Natural killer cell treated with Interleukin-12 subunit alpha and Interleukin-12 subunit beta and Interleukin-15 and Interleukin-18, amount 100 ng/mL, for 72 hours (primary cell): ENCODE measurements around the gene OTOP2. TPM values are rescaled to one million over a fixed set of nuclear protein-coding genes. Genes with fewer than 3 reads are reported as not detected.

Experiments used
- ATAC-seq, 2 donors: fragments of 150-1000 bp; cut with Tn5 transposase in 1 of 2; sonication (Bioruptor Pico), chemical (Tn5 transposase) in 1 of 2; 2 replicates each; pipeline ENCODE4 v1.10.0; 2021
- DNase-seq: peaks from one replicate; pipeline ENCODE4 v3.0.0; 2022; ENCODE audit warnings: low spot score
- H3K27ac Mint-ChIP-seq, 2 donors: 1 replicate in 1 of 2; 2 replicates in 1 of 2; pipeline ENCODE4 v1.8.0; 2022; ENCODE audit warnings: mixed read lengths in 2 of 2, mild to moderate bottlenecking in 1 of 2, moderate library complexity in 1 of 2
- H3K27me3 Mint-ChIP-seq, 2 donors: 1 replicate in 1 of 2; 2 replicates in 1 of 2; pipeline ENCODE4 v1.8.0; 2022; ENCODE audit warnings: mixed read lengths in 2 of 2
- H3K36me3 Mint-ChIP-seq: one replicate; pipeline ENCODE4 v1.8.0; 2022; ENCODE audit warnings: mixed read lengths
- H3K4me1 Mint-ChIP-seq, 2 donors: 1 replicate in 1 of 2; 2 replicates in 1 of 2; pipeline ENCODE4 v1.8.0; 2022; ENCODE audit warnings: low read depth in 2 of 2, mixed read lengths in 2 of 2, mild to moderate bottlenecking in 1 of 2
- H3K4me3 Mint-ChIP-seq: one replicate; pipeline ENCODE4 v1.8.0; 2022; ENCODE audit warnings: mixed read lengths
- H3K9me3 Mint-ChIP-seq: 2 replicates; pipeline ENCODE4 v1.8.0; 2022; ENCODE audit warnings: mixed read lengths
- total RNA-seq, 2 donors: library from RNA; stranded (reverse); gene quantifications; one replicate each; pipeline ENCODE4 v1.2.3, GENCODE V29; 2022

Gene OTOP2
- total RNA-seq, 2 donors from 2014 or later: not detected

GRCh38 chr17:74945543-74945942 is 21.5 kb downstream of the OTOP2 start:
- Mint-ChIP-seq H3K4me1 (no peaks in the 10 kb centered on the region), H3K27ac (no peak overlapping the region), H3K9me3 (no peaks in the 10 kb centered on the region), H3K36me3 (no peaks in the 10 kb centered on the region), H3K4me3 (no peak overlapping the region), H3K27me3 (peaks cover 8 to 23% of the 10 kb centered on the region in 2 donors)
- DNase-seq: no peak
- ATAC-seq: peak in 1 of 2 donors; percentile 28

DNA sequence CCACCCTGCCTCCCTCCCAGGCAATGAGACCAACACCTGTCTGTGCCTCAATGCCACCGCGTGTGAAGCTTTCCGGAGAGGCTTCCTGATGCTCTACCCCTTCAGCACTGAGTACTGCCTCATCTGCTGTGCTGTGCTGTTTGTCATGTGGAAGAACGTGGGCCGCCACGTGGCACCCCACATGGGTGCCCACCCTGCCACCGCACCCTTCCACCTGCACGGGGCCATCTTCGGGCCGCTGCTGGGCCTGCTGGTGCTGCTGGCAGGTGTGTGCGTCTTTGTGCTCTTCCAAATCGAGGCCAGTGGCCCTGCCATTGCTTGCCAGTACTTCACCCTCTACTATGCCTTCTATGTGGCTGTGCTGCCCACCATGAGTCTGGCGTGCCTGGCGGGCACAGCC is 22.6 kb downstream of the OTOP2 start:
- no peak overlapping the region for H3K4me3 Mint-ChIP-seq
- DNase-seq: no peak
- no peaks in the 10 kb centered on the region for H3K9me3 Mint-ChIP-seq
- no peaks in the 10 kb centered on the region for H3K36me3 Mint-ChIP-seq
- no peaks in the 10 kb centered on the region for H3K4me1 Mint-ChIP-seq
- H3K27me3 Mint-ChIP-seq: peaks cover 8 to 20% of the 10 kb centered on the region in 2 donors
- no peak overlapping the region for H3K27ac Mint-ChIP-seq
- ATAC-seq: no peak

DNA sequence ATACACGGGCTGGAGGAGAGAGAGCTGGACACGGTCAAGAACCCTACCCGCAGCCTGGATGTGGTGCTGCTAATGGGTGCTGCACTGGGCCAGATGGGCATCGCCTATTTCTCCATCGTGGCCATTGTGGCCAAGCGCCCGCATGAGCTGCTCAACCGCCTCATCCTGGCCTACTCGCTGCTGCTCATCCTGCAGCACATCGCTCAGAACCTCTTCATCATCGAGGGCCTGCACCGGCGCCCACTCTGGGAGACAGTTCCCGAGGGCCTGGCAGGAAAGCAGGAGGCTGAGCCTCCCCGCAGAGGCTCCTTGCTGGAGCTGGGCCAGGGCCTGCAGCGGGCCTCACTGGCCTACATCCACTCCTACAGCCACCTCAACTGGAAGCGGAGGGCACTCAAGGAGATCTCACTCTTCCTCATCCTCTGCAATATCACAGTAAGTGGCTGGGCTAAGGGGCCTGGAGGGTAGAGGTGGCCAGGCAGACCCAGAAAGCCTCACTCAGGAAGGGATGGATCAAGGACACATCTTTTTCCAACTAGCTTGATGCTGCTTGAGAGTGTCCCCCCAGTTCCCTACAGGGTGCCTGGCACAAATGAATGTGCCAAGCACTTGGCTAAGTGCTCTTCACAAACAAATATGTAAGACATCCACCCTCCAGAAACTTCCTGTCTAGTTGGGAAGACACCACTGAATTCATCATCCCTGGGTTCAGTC is 23.1 kb downstream of the OTOP2 start:
- H3K9me3 Mint-ChIP-seq: no peaks in the 10 kb centered on the region
- H3K27me3 Mint-ChIP-seq: peaks cover 8 to 17% of the 10 kb centered on the region in 2 donors
- no peaks in the 10 kb centered on the region for H3K36me3 Mint-ChIP-seq
- no peak overlapping the region for H3K27ac Mint-ChIP-seq
- DNase-seq: no peak
- H3K4me3 Mint-ChIP-seq: no peak overlapping the region
- no peaks in the 10 kb centered on the region for H3K4me1 Mint-ChIP-seq
- ATAC-seq: no peak

GRCh38 chr17:74949455-74950115 is 25.5 kb downstream of the OTOP2 start:
- peaks cover 0 to under 1% of the 10 kb centered on the region in 2 donors for H3K4me1 Mint-ChIP-seq
- no peak overlapping the region for H3K4me3 Mint-ChIP-seq
- no peaks in the 10 kb centered on the region for H3K36me3 Mint-ChIP-seq
- DNase-seq (no peak), ATAC-seq (peak in 1 of 2 donors; percentile 20)
- H3K9me3 Mint-ChIP-seq: no peaks in the 10 kb centered on the region
- peaks cover 8 to 10% of the 10 kb centered on the region in 2 donors for H3K27me3 Mint-ChIP-seq
- H3K27ac Mint-ChIP-seq: no peak overlapping the region

DNA sequence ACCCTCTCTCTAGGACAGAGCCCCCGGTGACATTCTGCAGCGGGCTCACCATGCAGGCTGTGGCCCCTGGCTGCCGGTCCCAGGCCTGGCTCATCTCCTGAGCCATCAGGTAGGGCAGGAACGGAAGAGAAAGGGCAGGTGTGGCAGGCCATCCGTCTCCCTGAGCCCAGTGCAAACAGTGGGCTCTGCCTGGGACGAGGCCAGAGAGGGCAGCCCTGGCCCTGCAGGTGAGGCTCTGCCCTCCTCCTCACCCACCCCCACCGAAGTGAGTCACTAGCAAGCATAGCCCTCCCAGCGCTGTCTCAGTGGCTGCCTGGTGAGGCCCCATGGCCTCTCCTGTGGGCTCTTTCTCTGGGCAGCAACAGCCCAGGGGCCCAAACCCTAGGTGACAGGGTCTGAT is 26.1 kb downstream of the OTOP2 start:
- Mint-ChIP-seq H3K9me3 (no peaks in the 10 kb centered on the region), H3K4me1 (peaks cover 0 to 2% of the 10 kb centered on the region in 2 donors), H3K27me3 (peaks cover 3 to 8% of the 10 kb centered on the region in 2 donors), H3K4me3 (no peak overlapping the region), H3K36me3 (no peaks in the 10 kb centered on the region), H3K27ac (no peak overlapping the region)
- DNase-seq (no peak), ATAC-seq (no peak)

GRCh38 chr17:74951065-74951464 is 27.0 kb downstream of the OTOP2 start:
- DNase-seq: no peak
- Mint-ChIP-seq H3K36me3 (no peaks in the 10 kb centered on the region), H3K4me3 (no peak overlapping the region), H3K27ac (no peak overlapping the region), H3K4me1 (peaks cover 0 to 2% of the 10 kb centered on the region in 2 donors), H3K9me3 (no peaks in the 10 kb centered on the region), H3K27me3 (peaks cover 0 to 10% of the 10 kb centered on the region in 2 donors)
- no peak for ATAC-seq

DNA sequence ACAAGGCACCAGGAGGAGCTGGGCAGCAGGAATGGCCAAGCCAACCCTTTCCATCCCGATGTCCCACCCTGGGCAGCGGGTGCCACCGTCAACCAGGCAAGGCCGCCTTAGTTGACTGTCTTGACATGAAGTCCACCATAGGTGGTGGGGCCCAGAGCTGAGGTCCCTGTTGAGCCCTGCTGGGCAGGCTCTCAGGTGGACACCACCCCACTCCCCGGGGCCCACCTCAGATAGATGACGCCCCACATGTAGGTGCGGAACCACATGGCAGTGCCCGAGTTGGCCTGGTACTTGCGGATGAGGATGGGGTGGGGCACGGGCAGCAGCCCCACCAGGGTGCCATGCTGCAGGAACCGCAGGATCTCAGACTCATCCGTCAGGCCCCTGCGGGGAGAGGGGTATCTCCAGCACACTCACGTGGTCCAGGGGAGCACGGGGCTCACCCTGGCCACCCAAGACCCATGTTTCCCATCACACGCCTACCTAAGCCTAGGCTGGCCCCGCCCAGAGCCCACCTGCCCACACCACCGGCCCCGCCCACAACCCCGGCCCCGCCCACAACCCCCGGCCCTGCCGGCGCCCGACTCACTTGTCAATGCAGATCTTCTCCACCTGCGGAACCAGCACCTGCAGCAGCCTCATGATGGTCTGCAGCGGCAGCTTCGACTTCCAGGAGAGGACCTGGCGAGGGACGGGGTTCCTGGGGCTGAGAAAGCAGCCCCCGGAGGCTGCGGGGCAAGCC is 27.8 kb downstream of the OTOP2 start:
- Mint-ChIP-seq H3K36me3 (no peaks in the 10 kb centered on the region), H3K9me3 (no peaks in the 10 kb centered on the region), H3K4me1 (peaks cover 0 to 2% of the 10 kb centered on the region in 2 donors), H3K27ac (no peak overlapping the region), H3K27me3 (peaks cover 0 to 10% of the 10 kb centered on the region in 2 donors), H3K4me3 (no peak overlapping the region)
- ATAC-seq (no peak), DNase-seq (no peak)

DNA sequence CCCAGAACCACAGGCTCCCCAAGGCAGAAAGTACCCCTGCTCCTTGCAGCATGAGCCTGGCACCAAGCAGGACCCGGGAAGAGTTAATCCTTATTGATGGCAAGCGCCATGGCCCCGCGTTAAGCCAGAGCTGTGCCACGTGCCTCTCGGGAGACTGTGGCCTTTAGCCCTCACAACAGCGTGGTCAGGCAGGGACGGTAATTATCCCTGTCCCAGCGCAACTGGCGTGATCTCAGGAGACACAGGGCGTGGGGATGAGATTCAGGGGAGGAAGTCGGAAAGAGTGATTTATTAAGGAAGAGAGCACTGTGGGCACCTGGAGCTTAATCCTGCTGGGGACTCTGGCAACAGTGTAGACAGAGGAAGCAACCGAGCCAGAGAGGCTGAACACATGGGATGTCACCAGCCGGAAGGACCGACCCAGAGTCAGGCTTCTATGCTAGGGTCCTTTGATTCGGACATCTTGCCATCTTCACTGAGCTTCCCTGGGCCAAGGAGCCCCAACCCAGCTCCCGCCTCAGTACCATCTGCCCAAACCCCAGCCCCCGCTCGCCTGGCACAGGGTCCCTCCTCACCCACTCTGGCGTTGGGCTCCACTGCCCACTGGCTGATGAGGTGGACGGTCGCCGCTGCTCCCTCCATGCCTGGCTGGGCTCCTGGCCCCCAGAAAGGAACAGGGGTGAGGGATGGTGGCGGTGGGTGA is 28.5 kb downstream of the OTOP2 start:
- no peaks in the 10 kb centered on the region for H3K36me3 Mint-ChIP-seq
- DNase-seq (no peak), ATAC-seq (no peak)
- peaks cover 0 to 9% of the 10 kb centered on the region in 2 donors for H3K27me3 Mint-ChIP-seq
- peaks cover 0 to 2% of the 10 kb centered on the region in 2 donors for H3K4me1 Mint-ChIP-seq
- H3K27ac Mint-ChIP-seq: no peak overlapping the region
- no peaks in the 10 kb centered on the region for H3K9me3 Mint-ChIP-seq
- no peak overlapping the region for H3K4me3 Mint-ChIP-seq

DNA sequence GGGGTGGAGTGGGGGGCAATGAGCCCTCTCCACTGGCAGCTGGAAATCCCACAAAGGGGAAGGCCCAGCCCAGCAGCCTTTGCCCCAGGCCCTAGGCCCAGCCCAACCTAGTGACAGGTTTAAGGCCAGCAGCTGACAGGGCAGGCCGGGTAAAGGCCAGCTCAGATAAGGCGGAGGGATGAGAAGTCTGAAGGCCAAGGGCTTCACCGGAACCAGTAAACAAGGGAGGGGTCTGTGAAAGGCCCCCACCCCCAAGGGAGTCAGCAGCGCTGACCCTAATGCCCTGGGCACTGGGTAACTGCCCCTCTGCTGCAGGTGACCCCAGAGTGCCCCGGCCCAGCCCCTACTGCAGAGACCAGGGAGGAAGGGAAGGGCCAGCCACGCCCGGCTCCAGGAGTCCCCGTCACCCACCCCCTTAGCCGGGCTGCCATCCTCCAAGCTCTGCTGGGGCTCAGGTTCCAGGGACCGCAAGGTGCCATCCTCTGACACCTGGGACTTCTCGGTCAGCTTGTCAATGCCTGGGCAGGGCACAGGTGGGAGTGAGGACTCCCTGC is 29.1 kb downstream of the OTOP2 start:
- Mint-ChIP-seq H3K4me3 (no peak overlapping the region), H3K27ac (no peak overlapping the region)
- no peak for ATAC-seq

GRCh38 chr17:74954115-74954514 is 30.0 kb downstream of the OTOP2 start:
- H3K27me3 Mint-ChIP-seq: peaks cover 0 to 5% of the 10 kb centered on the region in 2 donors
- H3K4me1 Mint-ChIP-seq: peaks cover 0 to 6% of the 10 kb centered on the region in 2 donors
- ATAC-seq: no peak
- no peak overlapping the region for H3K27ac Mint-ChIP-seq
- no peaks in the 10 kb centered on the region for H3K9me3 Mint-ChIP-seq
- DNase-seq: no peak
- H3K4me3 Mint-ChIP-seq: no peak overlapping the region
- H3K36me3 Mint-ChIP-seq: no peaks in the 10 kb centered on the region

More for the DNA sequence above, 29.1 kb downstream of the OTOP2 start:
- no peaks in the 10 kb centered on the region for H3K9me3 Mint-ChIP-seq
- H3K36me3 Mint-ChIP-seq: no peaks in the 10 kb centered on the region
- H3K27me3 Mint-ChIP-seq: peaks cover 0 to 5% of the 10 kb centered on the region in 2 donors
- DNase-seq: no peak
- peaks cover 0 to 6% of the 10 kb centered on the region in 2 donors for H3K4me1 Mint-ChIP-seq

DNA sequence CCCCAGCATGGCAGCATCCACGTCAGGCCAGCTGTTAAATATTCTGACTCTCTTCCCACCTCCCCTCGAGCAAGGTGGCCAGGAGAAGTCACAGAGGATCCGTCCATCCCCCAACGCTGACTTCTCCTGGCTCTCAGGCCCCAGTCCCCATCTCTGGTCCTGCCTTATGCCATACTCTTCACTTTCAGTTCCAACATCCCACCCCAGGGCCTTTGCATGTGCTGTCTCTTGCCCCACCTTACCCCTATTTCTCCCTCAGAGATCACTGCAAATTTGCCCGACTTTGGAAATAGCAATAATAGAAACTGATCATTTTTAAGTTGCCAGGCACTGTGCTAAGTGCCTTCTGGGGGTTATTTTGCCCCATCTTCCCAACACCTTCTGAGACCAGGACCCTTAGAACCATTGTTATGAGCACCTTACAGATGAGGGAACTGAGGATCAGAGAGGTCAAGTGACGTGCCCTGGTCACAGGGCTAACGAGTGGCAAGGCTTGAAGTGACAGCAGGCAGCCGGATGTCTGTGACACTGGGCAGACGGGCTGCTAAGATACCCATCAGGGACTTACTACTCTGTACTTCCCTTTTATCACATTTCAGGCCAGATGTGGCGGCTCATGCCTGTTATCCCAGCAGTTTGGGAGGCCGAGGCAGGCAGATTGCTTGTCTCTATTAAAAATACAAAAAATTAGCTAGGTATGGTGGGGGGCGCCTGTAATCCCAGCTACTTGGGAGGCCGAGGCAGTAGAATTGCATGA is 30.8 kb downstream of the OTOP2 start:
- Mint-ChIP-seq H3K9me3 (no peaks in the 10 kb centered on the region), H3K4me1 (peaks cover 0 to 6% of the 10 kb centered on the region in 2 donors), H3K27ac (no peak overlapping the region), H3K27me3 (peaks cover 0 to 9% of the 10 kb centered on the region in 2 donors), H3K36me3 (no peaks in the 10 kb centered on the region), H3K4me3 (no peak overlapping the region)
- ATAC-seq (no peak), DNase-seq (peak; percentile 22)

- Mint-ChIP-seq H3K36me3 (no peaks in the 10 kb centered on the region), H3K9me3 (no peaks in the 10 kb centered on the region), H3K27me3 (peaks cover 0 to 12% of the 10 kb centered on the region in 2 donors), H3K4me1 (peaks cover 0 to 6% of the 10 kb centered on the region in 2 donors), H3K4me3 (no peak overlapping the region), H3K27ac (no peak overlapping the region)
- ATAC-seq (no peak), DNase-seq (peak; percentile 29)
Measured at GRCh38 chr17:74956093-74956492, 32.0 kb downstream of the OTOP2 start.
